HEK293 (cell line): ENCODE results near the gene FTSJ1.
A peak's percentile ranks its signal among the peaks of the same experiment; 100 is the strongest.

Experiments used
- CTCF ChIA-PET: fragments of 350-600 bp; formaldehyde crosslinking; extraction: SDS; loops from one replicate; lab custom pipeline; 2021; ENCODE audit warnings: antibody characterized with exemption; lab: Yijun Ruan, JAX
- POLR2A ChIA-PET: fragments of 300-600 bp; formaldehyde crosslinking; extraction: SDS; loops from one replicate; lab custom pipeline; 2020; ENCODE audit warnings: antibody characterized with exemption, inconsistent platforms; lab: Yijun Ruan, JAX
- H3K27ac ChIP-seq: fragments of 200-500 bp; sonication (Bioruptor generic); 2 replicates; pipeline ENCODE4 v1.5.1; 2014; ENCODE audit warnings: low read depth, low read length, control low read depth, inconsistent platforms; ENCODE audit errors: extremely low read depth
- H3K36me3 ChIP-seq, 2 experiments: fragments of 200-500 bp in 1 of 2; sonication (Bioruptor generic) in 1 of 2; 1 replicate in 1 of 2; 2 replicates in 1 of 2; pipeline ENCODE4 v1.5.1; 2014 to 2017; ENCODE audit warnings: inconsistent platforms in 2 of 2, low read length in 2 of 2; ENCODE audit not compliant: control insufficient read depth in 2 of 2, insufficient read depth in 1 of 2
- H3K4me1 ChIP-seq: fragments of 200-500 bp; sonication (Bioruptor generic); 2 replicates; pipeline ENCODE4 v1.5.1; 2014; ENCODE audit warnings: mild to moderate bottlenecking, low read length, inconsistent platforms; ENCODE audit not compliant: control insufficient read depth, insufficient read depth
- H3K4me3 ChIP-seq: 2 replicates; pipeline ENCODE4 v1.5.1; 2011; ENCODE audit warnings: low read depth, mild to moderate bottlenecking, control low read depth, low read length, moderate library complexity
- H3K9me3 ChIP-seq: fragments of 200-500 bp; sonication (Bioruptor generic); 2 replicates; pipeline ENCODE4 v1.5.1; 2014; ENCODE audit warnings: low read depth, low read length, inconsistent platforms; ENCODE audit not compliant: control insufficient read depth, insufficient read depth
- EGR2 ChIP-seq: fragments of 450-650 bp; formaldehyde crosslinking; IDR thresholded peaks from 2 replicates; pipeline ENCODE4 v1.5.1; 2016; ENCODE audit warnings: low read depth, missing biosample characterization, missing genetic modification characterization
- KLF1 ChIP-seq: fragments of 450-650 bp; formaldehyde crosslinking; IDR thresholded peaks from 2 replicates; pipeline ENCODE4 v1.5.1; 2016; ENCODE audit warnings: missing biosample characterization, missing genetic modification characterization
- OSR2 ChIP-seq: fragments of 450-650 bp; formaldehyde crosslinking; IDR thresholded peaks from 2 replicates; pipeline ENCODE4 v1.5.1; 2016; ENCODE audit warnings: missing biosample characterization, missing genetic modification characterization
- SP7 ChIP-seq: fragments of 450-650 bp; formaldehyde crosslinking; IDR thresholded peaks from 2 replicates; pipeline ENCODE4 v1.5.1; 2016; ENCODE audit warnings: missing biosample characterization, missing genetic modification characterization
- WT1 ChIP-seq: fragments of 450-650 bp; formaldehyde crosslinking; IDR thresholded peaks from 2 replicates; pipeline ENCODE4 v1.5.1; 2016; ENCODE audit warnings: missing biosample characterization, missing genetic modification characterization
- ZFP69B ChIP-seq: fragments of 450-650 bp; formaldehyde crosslinking; IDR thresholded peaks from 2 replicates; pipeline ENCODE4 v1.5.1; 2016; ENCODE audit warnings: missing biosample characterization, missing genetic modification characterization
- ZIC2 ChIP-seq: fragments of 450-650 bp; formaldehyde crosslinking; IDR thresholded peaks from 2 replicates; pipeline ENCODE4 v1.5.1; 2016; ENCODE audit warnings: missing biosample characterization, missing genetic modification characterization
- ZNF16 ChIP-seq: fragments of 450-650 bp; formaldehyde crosslinking; IDR thresholded peaks from 2 replicates; pipeline ENCODE4 v1.5.1; 2016; ENCODE audit warnings: low read depth, missing biosample characterization, missing genetic modification characterization
- ZNF324 ChIP-seq: fragments of 450-650 bp; formaldehyde crosslinking; IDR thresholded peaks from 2 replicates; pipeline ENCODE4 v1.5.1; 2016; ENCODE audit warnings: missing biosample characterization, missing genetic modification characterization
- ZNF335 ChIP-seq: fragments of 450-650 bp; formaldehyde crosslinking; conservative IDR thresholded peaks from 2 replicates; pipeline ENCODE4 v1.5.1; 2016; ENCODE audit warnings: missing biosample characterization, missing genetic modification characterization
- ZNF48 ChIP-seq: fragments of 450-650 bp; formaldehyde crosslinking; IDR thresholded peaks from 2 replicates; pipeline ENCODE4 v1.5.1; 2016; ENCODE audit warnings: missing biosample characterization, missing genetic modification characterization
- ZNF610 ChIP-seq: fragments of 450-650 bp; formaldehyde crosslinking; IDR thresholded peaks from 2 replicates; pipeline ENCODE4 v1.5.1; 2016; ENCODE audit warnings: missing biosample characterization, missing genetic modification characterization, borderline replicate concordance
- ZNF623 ChIP-seq: fragments of 450-650 bp; formaldehyde crosslinking; IDR thresholded peaks from 2 replicates; pipeline ENCODE4 v1.5.1; 2016; ENCODE audit warnings: missing biosample characterization, missing genetic modification characterization
- ZNF624 ChIP-seq: fragments of 450-650 bp; formaldehyde crosslinking; IDR thresholded peaks from 2 replicates; pipeline ENCODE4 v1.5.1; 2017; ENCODE audit warnings: missing biosample characterization, missing genetic modification characterization
- ZNF747 ChIP-seq: fragments of 450-650 bp; formaldehyde crosslinking; IDR thresholded peaks from 2 replicates; pipeline ENCODE4 v1.5.1; 2016; ENCODE audit warnings: missing biosample characterization, missing genetic modification characterization
- TF ChIP-seq, protein P1 (sequence below): fragments of 450-650 bp; IDR thresholded peaks from 2 replicates; pipeline ENCODE4 v1.5.1; 2018; ENCODE audit warnings: missing biosample characterization, mild to moderate bottlenecking, missing genetic modification characterization
- TF ChIP-seq, protein P2 (sequence below): fragments of 450-650 bp; formaldehyde crosslinking; IDR thresholded peaks from 2 replicates; pipeline ENCODE4 v1.5.1; 2017; ENCODE audit warnings: missing biosample characterization, missing genetic modification characterization
- TF ChIP-seq, protein P3 (sequence below): fragments of 450-650 bp; formaldehyde crosslinking; IDR thresholded peaks from 2 replicates; pipeline ENCODE4 v1.5.1; 2016; ENCODE audit warnings: missing biosample characterization, missing genetic modification characterization

FTSJ1 gene

DNA sequence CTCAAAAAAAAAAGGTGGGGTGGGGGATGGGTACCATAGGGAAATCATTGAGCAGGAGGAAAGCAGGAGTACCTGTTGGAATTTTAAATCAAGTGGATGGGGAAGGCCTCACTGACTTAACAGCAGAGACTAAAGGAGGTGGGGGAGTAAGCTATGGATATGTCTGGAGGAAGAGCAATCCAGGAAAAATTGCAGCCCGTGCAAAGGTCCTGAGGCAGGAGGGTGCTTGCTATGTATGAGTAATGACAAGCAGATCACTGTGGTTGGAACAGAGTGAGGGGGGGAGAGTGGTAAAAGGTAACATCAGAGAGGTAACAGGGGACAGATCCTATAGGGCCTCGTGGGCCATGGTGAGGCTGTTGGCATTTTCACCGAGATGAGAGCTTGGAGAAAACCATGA, 4.1 kb downstream of the FTSJ1 start:
- Histone ChIP-seq H3K27ac (no peak overlapping the region), H3K4me3 (no peak overlapping the region), H3K4me1 (no peaks in the 10 kb centered on the region), H3K9me3 (no peaks in the 10 kb centered on the region), H3K36me3 (peaks cover 0 to 60% of the 10 kb centered on the region in 2 experiments)
- CTCF ChIA-PET = no interaction called here
- POLR2A ChIA-PET = no interaction called here
- TF ChIP-seq ZNF48 (no peak), ZNF623 (tag by site-specific recombination) (peak; percentile 96)

DNA sequence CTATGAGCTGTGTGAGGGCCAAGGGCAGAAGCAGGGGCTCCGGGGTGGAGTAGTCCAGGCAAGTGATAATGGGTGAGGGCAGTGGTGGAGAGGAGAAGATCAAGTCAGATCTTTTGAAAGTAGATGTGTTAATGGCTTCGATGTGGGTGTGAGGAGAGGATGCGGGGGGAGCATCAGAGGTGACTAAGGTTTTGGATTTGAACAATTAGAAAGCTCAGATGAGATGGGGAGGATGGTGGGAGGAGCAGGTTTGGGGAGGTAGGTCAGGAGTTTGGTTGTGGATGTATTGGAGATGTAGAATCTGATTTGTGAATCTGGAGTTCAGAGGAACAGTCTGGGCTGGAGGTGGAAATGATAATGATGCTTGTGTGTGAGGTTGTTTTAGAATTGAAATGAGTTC, 4.6 kb downstream of the FTSJ1 start:
- H3K27ac ChIP-seq = no peak overlapping the region
- POLR2A ChIA-PET = no interaction called here
- H3K36me3 ChIP-seq = peaks cover 0 to 65% of the 10 kb centered on the region in 2 experiments
- CTCF ChIA-PET = no interaction called here
- TF ChIP-seq EGR2 (tag by site-specific recombination) = peak; percentile 20; the same call in 1 of the 2 replicates
- TF ChIP-seq ZNF624 (tag by site-specific recombination) = no peak
- H3K9me3 ChIP-seq = no peaks in the 10 kb centered on the region
- H3K4me1 ChIP-seq = no peaks in the 10 kb centered on the region
- H3K4me3 ChIP-seq = no peak overlapping the region

DNA sequence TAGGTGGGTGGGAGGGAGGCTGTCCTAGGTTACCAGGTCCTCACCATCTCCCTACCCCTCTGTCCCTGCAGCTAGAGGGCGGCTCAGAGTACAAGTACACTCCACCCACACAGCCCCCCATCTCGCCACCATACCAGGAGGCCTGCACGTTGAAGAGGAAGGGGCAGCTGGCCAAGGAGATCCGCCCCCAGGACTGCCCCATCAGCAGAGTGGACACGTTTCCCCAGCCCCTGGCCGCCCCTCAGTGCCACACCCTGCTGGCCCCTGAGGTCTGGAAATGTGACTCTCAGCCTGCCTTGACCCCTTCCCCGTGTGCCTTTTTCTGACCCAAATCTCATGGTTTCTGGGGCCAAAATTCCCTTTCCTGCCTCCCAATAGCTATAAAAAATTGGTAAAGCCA, 6.5 kb downstream of the FTSJ1 start:
- H3K27ac ChIP-seq = no peak overlapping the region
- TF ChIP-seq, protein P1, sequence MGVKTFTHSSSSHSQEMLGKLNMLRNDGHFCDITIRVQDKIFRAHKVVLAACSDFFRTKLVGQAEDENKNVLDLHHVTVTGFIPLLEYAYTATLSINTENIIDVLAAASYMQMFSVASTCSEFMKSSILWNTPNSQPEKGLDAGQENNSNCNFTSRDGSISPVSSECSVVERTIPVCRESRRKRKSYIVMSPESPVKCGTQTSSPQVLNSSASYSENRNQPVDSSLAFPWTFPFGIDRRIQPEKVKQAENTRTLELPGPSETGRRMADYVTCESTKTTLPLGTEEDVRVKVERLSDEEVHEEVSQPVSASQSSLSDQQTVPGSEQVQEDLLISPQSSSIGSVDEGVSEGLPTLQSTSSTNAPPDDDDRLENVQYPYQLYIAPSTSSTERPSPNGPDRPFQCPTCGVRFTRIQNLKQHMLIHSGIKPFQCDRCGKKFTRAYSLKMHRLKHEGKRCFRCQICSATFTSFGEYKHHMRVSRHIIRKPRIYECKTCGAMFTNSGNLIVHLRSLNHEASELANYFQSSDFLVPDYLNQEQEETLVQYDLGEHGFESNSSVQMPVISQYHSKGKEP (tag by site-specific recombination) = no peak
- TF ChIP-seq ZNF747 (no peak), ZNF610 (tag by site-specific recombination) (no peak), WT1 (tag by site-specific recombination) (no peak), ZFP69B (no peak), OSR2 (tag by site-specific recombination) (no peak), ZNF335 (tag by site-specific recombination) (no peak), ZIC2 (tag by site-specific recombination) (no peak), SP7 (tag by site-specific recombination) (no peak), KLF1 (tag by site-specific recombination) (no peak), ZNF16 (tag by site-specific recombination) (no peak), ZNF324 (no peak)
- TF ChIP-seq, protein P2, sequence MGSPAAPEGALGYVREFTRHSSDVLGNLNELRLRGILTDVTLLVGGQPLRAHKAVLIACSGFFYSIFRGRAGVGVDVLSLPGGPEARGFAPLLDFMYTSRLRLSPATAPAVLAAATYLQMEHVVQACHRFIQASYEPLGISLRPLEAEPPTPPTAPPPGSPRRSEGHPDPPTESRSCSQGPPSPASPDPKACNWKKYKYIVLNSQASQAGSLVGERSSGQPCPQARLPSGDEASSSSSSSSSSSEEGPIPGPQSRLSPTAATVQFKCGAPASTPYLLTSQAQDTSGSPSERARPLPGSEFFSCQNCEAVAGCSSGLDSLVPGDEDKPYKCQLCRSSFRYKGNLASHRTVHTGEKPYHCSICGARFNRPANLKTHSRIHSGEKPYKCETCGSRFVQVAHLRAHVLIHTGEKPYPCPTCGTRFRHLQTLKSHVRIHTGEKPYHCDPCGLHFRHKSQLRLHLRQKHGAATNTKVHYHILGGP (tag by site-specific recombination) = no peak
- TF ChIP-seq, protein P3, sequence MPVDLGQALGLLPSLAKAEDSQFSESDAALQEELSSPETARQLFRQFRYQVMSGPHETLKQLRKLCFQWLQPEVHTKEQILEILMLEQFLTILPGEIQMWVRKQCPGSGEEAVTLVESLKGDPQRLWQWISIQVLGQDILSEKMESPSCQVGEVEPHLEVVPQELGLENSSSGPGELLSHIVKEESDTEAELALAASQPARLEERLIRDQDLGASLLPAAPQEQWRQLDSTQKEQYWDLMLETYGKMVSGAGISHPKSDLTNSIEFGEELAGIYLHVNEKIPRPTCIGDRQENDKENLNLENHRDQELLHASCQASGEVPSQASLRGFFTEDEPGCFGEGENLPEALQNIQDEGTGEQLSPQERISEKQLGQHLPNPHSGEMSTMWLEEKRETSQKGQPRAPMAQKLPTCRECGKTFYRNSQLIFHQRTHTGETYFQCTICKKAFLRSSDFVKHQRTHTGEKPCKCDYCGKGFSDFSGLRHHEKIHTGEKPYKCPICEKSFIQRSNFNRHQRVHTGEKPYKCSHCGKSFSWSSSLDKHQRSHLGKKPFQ (tag by site-specific recombination) = no peak
- no peaks in the 10 kb centered on the region for H3K9me3 ChIP-seq
- ChIA-PET POLR2A (no interaction called here), CTCF (interaction anchor here (0.6 to 1.0 kb wide), 3 partner anchors 9 to 22 kb away, joined by 3 to 4 read pairs (median 3); no protein-coding TSS in a partner anchor)
- H3K36me3 ChIP-seq = peaks cover 0 to 74% of the 10 kb centered on the region in 2 experiments
- H3K4me1 ChIP-seq = no peaks in the 10 kb centered on the region
- no peak overlapping the region for H3K4me3 ChIP-seq
